HL-60/S4 treated with retinoic acid at 250 ng/mL for 4 days and 3 days (cell line): ENCODE data around the gene SECTM1.
"Not testable (repeated sequence)": the region's sequence is repeated elsewhere in the genome, so short reads cannot be mapped to it uniquely, and the experiment has no call there.

Experiments
- in situ Hi-C: fragments of 300-500 bp; cut with MboI; formaldehyde crosslinking; loops from 2 replicates; pipeline ENCODE4 v1.7.0; 2022; ENCODE audit warnings: low sequenced_read_pairs

SECTM1 gene

DNA sequence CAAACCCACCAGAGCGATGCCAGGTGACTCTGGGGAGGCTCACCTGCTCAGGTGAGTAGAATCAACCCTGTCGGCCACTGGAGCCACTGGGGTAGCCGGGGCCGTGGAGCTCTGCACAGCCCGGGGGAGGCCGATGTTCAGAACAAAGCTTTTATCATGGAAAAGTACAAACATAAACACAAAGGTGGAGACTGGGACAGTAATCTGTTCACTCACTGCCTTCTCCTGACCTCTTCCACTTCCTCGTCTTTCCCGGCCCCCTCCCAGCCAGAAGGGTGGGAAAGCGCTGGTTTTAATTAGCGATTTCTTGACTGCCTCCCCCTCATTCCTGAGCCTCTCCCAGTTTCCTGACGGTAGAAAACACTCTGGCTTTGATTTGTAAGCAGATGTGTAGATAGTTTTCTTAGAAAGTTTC lies 15.7 kb upstream of the SECTM1 start:
- in situ Hi-C loops: no loop called here

DNA sequence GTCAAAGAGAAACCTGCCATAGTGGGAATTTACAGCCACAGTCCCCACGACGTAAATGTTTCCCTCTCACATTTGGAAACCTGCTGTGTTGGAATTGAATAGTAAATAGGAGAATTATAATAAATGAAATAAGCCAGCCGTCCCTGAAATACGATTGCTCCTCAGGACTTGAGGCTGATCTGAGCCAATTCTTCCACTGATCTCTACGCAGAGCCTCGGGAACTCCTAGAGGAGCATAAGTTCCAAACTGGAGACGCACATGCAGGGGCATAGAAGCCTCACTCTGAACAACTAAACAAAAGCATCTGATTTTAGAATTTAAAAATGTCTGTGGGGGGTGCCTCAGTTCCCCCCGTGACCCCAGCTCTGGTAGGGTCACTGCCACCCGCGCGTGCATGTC lies 15.3 kb upstream of the SECTM1 start:
- in situ Hi-C loops: no loop called here

DNA sequence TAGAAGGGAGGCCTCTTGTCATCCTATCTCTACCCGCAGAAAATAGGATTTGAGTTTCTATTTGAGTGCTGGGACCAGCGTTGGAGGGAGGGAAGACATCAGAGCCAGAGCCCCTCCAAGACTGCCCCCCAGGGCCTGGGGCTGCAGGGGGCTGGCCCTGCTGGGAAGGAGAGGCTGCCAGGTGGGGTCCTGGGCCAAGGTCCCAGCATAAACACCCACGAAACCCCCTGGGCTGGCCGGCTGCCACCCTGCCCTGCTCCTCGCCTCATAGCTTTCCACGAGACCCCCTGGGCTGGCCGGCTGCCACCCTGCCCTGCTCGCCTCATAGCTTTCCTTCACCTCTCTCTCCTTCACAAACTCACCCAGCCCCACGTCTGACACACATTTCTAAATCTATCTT lies 14.9 kb upstream of the SECTM1 start:
- in situ Hi-C loops: no loop called here

DNA sequence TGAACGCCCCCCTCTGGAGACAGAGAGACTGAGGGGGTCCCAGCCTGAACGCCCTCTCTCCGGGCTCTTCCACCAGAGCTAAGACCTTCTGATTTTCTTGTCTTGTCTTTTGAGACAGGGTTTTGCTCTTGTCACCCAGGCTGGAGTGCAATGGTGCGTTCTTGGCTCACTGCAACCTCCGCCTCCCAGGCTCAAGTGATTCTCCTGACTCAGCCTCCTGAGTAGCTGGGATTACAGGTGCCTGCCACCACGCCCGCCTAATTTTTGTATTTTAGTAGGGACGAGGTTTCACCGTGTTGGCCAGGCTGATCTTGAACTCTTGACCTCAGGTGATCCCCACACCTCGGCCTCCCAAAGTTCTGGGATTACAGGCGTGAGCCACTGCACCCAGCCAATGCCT lies 14.4 kb upstream of the SECTM1 start:
- in situ Hi-C loops: not testable (repeated sequence)

DNA sequence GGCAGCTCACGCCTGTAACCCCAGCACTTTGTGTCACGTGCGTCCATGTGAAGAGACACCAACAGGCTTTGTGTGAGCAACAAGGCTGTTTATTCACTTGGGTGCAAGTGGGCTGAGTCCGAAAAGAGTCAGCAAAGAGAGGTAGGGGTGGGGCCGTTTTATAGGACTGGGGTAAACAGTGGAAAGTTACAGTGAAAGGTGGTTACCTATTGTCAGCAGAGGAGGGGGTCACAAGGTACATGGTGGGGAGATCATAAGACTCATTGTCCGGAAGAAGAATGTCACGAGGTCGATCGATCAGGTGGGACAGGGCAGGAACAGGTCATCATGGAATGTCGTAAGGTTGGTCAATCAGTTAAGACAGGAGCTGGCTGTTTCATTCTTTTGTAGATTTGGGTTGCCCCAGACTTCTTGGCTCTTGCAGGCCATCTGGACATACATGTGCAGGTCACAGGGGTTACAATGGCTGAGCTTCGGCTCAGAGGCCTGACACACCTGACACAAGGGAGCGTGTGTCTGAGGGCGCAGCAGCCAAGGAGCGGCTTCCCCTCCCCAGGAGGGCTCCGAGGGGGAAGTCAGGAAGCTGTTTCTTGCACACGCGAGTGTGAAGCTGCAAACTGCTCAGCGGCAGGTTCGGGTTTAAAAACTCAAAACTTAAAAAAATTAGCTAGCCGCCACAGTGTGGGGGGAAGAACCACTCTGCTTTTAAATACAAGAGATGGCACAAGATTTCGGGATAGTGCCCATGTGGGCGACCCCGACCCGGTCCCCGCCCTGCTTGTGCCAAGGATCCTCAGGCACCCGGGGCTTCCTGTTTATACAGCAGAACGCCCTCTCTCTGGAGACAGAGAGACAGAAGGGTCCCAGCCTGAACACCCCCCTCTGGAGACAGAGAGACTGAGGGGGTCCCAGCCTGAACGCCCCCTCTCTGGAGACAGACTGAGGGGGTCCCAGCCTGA lies 13.1 kb upstream of the SECTM1 start:
- in situ Hi-C loops: no loop called here

DNA sequence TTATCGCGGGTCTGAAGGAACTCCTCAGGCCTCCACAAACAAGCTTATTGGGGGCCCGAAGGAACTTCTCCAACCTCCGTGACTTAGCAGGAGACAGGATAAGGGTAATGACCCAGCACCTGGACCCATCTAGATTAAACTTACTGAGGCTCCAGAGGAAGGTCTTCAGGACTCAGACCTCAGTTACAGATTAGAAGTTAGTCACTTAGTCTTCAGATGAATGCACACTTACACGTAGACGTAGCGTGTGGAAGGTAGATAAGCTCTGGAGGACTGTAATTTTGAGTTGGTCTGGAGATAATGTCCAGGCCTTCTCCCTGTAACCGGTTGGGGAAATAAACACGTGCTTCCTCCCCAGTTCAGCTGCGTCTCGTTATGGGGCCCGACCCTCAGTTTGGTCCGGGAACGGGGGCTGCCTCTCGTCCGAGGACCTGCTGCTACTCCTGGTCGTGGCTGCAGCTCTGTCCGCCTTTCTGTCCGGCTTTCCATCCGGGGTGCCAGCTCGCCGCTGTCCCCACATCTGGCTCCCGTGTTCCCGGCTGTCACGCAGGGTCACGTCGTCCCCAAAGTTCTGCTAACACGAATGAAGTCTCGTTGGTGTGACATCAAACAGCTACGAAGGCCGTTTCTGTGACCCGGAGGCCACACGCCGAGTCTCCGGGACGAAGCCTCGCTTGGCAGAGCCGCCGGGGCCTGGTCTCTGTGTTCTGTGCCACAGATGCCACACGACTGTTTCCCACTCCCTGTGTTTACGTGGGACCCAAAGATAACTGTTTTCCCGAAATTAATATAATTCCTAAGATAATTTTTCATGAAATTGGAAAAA lies 11.8 kb upstream of the SECTM1 start:
- in situ Hi-C loops: no loop called here

DNA sequence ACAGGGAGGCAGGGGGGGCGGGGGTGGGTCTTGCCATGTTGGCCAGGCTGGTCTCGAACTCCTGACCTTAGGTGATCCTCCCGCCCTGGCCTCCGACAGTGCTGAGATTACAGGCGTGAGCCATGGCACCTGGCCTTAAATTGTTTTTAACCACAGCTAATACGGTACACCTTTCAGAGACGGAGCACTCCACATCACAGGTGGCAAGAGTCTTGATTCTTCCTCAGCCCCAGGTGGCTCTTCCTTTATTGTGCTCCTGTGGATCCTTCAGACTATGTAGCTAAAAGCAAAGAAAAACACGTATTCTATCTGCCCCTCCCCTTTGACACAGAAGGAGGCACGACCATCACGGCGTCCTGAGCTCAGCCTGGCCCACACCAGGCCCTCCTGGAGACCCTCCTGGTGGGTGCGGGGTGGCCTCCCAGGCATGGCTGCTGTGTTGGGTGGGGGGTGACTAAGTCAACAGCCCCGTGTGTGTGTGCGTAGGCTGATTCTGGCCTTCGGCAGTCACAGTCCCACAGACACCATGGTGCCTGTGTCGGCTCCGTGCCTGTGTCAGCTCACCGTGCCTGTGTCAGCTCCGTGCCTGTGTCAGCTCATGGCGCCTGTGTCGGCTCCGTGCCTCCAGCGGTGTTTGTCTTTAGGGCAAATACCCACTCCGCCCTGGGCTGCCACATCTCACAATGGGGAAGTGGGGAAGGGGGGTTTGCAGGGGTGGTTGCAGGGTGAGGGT lies 10.8 kb upstream of the SECTM1 start:
- in situ Hi-C loops: no loop called here

DNA sequence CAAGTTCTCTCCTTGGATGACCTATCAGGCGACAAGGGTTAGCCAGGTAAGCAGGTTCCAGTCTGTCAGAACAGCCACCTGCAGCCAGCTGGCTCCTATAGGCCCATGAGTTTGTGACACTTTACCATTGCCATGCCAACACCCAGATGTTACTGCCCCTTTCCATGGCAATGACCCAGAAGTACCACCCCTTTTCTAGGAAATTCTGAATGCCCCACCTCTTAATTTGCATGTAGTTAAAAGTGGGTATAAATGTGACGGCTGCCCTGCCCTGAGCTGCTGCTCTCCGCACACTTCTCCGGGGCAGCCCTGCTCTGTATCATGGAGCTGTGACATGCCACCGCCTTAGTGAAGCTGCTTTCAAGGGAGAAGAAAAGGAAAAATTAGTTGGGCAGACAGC lies 10.0 kb upstream of the SECTM1 start:
- in situ Hi-C loops: no loop called here

DNA sequence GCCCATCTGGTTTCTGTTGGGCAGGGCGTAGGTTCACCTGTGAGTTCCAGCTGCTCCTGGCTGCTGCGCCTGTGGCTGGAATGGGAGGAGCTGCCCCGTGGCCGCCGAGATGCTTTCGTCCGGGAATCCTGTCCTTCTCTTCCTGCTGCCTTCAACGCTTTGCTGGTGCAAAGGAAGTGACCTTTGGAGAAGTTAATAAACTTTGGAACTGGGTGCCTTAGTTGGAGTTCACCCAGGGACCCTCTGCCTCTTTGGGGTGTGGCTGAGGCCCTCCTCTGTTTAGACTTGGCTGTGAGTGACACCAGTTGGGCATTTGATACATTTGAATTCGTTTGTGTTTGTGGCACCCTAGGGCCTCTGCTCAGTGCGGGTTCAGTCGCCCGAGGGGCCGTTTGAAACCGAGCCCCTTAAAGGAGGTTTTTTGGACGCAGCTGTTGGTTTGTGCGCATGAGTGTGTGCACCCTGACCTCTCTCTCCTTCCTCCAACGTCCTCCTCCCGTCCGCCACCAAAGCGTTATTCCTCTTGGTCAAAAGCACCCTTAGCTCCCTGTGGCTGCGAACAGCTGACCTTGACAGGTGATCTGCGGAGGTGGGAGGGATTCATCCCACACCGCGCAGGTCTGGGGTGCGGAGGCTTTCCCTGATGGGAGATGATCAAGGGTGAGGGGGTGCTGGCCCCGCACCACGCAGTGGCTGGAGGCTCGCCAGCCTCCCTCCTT lies 9.0 kb upstream of the SECTM1 start:
- in situ Hi-C loops: no loop called here

DNA sequence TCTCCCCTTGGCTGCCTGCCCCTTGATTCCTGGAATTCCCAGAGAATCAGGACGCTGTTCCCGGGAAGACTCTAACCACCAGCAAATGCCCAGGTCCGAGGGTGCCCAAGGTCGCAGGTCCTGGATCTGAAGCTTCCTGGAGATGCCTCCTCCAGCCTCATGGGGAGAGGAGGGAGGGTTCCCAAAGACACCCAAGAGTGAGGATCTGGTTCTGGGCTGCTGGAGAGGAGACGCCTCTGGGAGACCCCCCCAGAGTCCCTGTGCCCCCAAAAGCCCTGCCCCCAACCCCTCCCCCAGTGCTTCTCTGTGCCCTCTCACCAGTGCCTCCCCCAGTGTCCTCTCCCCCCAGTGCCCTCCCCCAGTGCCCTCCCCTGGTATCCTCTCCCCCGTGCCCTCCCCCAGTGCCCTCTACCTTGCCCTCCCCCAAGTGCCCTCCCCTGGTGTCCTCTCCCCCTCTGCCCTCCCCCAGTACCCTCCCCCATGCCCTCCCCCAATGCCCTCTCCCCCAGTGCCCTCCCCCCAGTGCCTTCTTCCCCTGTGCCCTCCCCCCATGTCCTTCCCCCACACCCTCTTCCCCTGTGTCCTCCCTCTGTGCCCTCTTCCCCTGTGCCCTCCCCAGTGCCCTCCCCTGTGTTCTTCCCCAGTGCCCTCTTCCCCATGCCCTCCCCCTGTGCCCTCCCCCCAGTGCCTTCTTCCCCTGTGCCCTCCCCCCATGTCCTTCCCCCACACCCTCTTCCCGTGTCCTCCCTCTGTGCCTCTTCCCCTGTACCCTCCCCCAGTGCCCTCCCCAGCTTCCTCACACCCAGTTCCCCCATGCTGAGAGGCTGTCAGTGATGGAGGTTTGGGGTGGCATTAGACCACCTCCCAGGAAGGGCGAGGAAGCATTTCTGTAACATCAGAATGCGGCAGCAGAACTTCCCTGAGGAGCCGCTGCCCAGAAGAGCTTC lies 6.3 kb upstream of the SECTM1 start:
- in situ Hi-C loops: no loop called here

DNA sequence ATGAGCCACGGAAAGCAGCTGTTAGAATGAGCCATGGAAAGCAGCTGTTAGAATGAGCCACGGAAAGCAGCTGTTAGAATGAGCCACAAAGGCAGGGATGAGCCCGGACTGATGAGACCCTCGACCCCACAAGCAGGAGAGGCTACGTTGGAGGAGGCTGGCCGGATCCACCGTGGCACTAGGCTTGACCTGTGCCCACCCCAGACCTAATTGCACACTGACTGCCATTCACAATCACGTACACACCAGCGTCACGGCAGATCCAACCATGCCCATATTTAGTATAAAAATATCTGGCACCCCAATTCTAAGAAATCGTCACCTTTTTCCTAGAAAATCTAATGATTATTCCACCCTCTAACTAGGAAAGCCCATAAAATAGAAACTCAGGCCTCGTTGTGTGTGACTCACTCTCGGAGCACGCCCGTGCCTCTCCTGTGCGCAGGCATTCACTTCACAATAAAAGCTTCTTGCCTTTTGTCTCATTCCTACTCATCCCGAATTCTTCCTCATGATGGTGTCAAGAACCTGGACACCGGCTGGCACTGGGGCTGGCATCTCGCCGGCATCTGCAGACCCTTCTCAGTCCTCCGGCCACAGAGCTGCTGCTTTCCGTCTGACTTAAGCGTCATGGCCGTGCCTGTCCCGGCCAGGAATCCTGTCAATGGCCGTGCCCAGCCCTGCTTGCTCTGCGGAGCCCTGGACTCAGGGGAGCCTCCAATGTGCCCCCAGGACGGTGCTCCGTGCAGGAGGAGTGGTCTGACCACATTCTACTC lies 5.5 kb upstream of the SECTM1 start:
- in situ Hi-C loops: no loop called here

DNA sequence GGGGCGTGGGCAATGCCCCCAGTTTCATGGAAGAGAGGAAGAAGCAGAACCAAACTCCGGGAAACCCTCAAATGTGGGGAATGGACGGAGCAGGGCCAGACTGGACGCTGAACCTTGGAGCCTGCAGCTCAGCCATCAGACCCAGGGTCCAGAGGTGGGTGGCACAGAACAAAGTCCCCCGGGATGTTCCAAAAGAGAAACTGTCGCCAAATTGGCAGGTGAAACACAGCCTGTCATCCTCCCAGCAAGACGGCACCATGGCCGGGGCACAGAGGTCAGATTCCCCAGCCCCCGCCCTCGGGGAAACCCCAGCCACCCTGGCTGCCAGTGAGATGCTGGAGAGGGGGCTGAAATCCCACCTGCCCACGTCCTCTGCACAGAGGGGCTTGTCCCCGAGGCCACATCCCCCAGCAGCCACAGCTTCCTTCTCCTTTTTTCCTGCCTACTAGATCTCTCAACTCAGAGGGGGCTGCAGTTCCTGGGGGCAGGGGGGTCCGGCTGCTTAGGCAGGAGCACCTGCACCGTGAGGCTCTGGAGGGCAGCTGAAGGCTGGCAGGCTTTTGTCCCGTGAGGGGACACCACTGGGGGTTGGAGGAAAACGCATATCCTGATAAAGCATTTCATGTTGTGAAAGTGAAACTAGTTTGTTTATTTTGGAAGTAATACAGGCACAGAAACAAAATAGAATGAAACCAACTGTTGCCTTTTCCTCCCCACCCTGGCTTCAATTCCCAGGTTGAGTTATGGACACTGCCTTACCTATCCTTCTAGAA lies 1.2 kb upstream of the SECTM1 start:
- in situ Hi-C loops: no loop called here

DNA sequence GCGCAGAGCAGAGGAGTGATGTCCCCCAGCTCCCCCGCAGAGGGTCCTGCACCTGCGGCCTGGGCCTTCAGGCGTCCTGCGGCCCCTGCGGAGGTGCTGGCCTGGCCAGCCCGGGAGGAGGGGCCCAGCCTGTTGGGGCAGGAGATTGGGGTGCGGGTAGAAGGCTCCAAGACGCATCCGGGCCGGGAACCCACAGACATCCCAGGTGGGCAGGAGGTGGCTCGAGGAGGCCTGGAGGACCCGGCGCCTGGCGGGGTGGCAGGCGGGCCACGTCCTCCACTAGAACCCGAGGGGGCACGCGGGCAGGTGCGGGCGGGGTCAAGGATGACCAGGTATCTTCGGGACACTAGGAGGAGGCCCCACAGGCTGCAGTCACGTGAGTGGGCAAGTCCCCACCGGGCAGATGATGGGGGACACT lies 647 bp upstream of the SECTM1 start:
- in situ Hi-C loops: no loop called here

DNA sequence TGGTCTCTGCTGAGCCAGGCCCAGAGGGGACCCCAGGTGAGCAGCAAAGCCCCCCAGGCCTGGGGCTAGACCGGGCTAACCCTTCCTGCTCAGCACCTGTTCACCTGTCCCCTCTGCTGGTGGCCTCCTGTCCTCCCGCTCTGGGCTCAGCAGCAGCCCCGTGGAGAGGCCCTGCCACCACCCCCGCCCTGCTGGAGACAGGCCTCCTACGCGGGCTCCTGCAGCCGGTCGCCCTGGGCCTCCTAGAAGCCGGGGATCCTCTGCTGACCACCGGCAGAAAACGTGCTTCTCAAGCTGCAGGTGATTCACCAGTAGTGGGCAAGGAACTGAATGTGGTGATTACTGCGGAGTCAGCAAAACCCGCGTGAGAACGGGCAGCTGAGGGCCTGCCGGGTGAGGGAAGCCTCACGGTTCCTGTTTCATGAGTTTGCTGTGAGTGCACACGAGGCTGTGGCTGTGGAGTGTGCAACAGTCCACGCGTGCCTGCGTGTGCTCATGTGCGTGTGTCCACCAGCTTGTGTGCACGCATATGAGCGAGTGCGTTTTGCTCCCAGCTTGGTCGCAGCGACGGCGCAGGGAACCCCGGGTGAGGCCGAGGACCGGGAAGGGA lies 792 bp downstream of the SECTM1 start:
- in situ Hi-C loops: no loop called here

DNA sequence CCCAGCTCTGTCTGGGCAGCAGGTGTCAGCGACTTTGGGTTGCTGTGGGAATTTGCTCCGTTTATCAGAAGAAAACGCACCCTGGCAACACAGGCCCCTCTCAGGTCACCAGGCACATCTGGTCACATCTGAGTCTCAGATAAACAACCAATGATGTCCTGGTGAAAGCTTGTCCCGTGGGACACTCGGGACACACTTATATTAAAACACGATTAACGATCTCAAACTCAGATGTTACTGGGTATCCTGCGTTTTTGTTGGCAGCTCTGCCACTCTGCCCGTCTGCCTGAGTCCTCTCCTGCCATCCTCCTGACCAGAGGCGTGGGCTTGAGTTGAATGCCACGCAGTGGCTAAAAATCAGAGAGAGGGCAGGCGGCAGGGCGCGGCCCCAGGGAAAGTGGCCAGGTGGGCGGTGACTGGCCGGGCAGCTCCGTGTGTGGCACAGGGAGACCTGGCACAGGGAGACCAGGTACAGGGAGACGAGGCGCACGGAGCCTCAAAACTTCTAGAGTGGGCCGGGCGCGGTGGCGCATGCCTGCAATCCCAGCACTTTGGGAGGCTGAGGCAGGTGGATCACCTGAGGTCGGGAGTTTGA lies 2.1 kb downstream of the SECTM1 start:
- in situ Hi-C loops: no loop called here

DNA sequence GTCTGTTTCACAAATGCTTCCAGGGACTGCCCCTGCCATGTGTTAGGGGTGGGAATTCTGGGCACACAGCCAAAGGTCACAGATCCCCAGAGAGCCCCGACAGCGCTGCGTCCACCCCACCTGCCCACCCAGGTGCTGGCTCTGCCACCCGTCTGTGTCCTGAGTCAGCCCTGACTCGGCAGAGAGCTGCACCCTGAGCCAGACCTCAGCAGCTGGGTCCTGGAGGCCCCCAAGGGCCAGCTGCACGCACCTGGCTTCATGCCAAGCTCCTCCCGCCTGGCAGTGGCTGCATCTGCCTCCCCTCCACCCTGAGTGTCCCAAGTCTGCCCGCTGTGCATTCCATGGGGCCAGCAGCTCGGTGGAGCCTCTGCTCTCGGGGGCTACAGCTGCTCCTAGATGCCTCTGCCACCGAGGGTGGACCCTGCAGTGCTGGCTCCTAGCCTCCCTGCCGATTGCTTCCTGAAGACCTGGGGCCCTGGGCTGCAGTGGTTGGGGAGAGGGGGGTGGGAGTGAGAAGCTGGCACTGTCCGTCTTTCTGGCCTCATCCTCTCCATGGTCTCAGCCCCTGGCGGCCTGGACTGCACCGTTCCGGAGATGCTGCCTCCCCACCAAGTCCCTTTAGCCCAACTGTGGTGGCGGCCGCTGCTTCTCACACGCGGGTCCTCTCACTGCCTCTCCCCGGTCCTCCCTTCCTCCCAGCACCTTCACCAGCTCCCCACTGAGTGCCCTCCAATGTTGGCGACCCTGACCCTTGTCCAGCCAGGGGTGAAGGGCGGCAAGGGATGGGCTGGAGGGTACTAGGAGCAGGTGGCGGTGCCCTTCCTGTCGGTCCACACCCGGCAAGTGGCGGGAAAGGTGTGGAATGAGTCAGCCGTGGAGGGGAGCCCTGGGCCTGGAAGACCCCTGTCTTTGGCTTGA lies 3.0 kb downstream of the SECTM1 start:
- in situ Hi-C loops: no loop called here
